ENCODE data around the gene TMEM266.

GRCh38 chr15:76105911-76106310, 46.1 kb downstream of the TMEM266 start:
- no peak for TF ChIP-seq EZH2 (IDR thresholded peaks at IDR 0.05; ENCODE audit: borderline replicate concordance, low read length)
- TF ChIP-seq CTCF (conservative IDR thresholded peaks at IDR 0.05 in 1 of 2, IDR thresholded peaks at IDR 0.05 in 1 of 2; ENCODE audit: extremely low read depth in 1 of 2, insufficient read depth in 1 of 2, low read depth in 1 of 2, low read length in 2 of 2) = no peak
